ENCODE data around the gene PLEKHH1. TPM values are rescaled to one million over a fixed set of nuclear protein-coding genes. Genes with fewer than 3 reads are reported as not detected.

PLEKHH1 gene
- total and polyA plus RNA-seq, 9 of the 15 experiments (the other 6 are each of a cell fraction or from before 2014, with no cell fraction given): 0.76 to 5.9 (median 2.9) TPM

DNA sequence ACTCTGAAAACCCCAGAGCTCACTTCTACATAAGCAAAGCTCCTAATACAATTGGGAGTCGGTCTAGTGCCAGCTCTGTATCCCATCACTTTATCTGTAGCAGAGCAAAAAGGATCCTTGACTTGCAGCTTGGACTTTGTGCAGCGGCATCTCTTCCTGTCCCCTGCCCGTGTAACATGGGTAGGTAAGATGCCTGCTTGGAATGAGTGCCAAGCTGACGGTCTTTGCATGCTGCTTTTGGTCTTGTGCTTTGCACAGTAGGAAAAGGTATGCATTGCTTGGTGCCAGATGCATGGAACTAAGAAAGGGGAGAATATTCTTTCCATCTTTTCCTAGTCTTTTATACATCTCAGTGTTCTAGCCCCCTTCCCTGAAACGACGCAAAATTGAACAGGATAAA, 6.9 kb upstream of the PLEKHH1 start:
- in situ Hi-C loops (cut with MboI): loop anchor here (5.0 kb wide), 1 partner anchor 41 kb away; no protein-coding TSS in a partner anchor

More for the DNA sequence above, 6.9 kb upstream of the PLEKHH1 start:
- CTCF ChIA-PET (ENCODE audit: low intra/inter-chr PET ratio): interaction anchor here (0.6 to 1.5 kb wide), 3 partner anchors 45 to 1060 kb away, joined by 3 to 5 read pairs (median 3); no protein-coding TSS in a partner anchor
- no TSS peak for BruUV-seq (replicated peaks)
- H3K4me2 ChIP-seq (ENCODE audit: insufficient read depth, low read length): no peak overlapping the region
- FAIRE-seq (no peak), ATAC-seq (no peak), DNase-seq (ENCODE audit: extremely low read depth in 1 of 4, low spot score in 3 of 4) (no peak)
- H3K4me3 ChIP-seq: no peak overlapping the region
- no peaks in the 10 kb centered on the region for H3K9me1 ChIP-seq (ENCODE audit: control insufficient read depth, insufficient read depth, low read length)
- POLR2A ChIA-PET: interaction anchor here (0.6 to 1.0 kb wide), 4 partner anchors 14 to 148 kb away, joined by 3 to 6 read pairs (median 3); partner anchors contain the start of gene PIGH
- H3K9ac ChIP-seq (ENCODE audit: insufficient read depth in 1 of 2, low read depth in 2 of 2, low read length in 2 of 2): no peak overlapping the region
- no peaks in the 10 kb centered on the region for H3K79me2 ChIP-seq (ENCODE audit: control insufficient read depth, insufficient read depth, low read length)
- H3K27ac ChIP-seq (ENCODE audit: extremely low read depth, low read depth, low read length): no peak overlapping the region
- H4K20me1 ChIP-seq (replicated peaks; ENCODE audit: control insufficient read depth, insufficient read depth, low read length): no peaks in the 10 kb centered on the region
- peaks cover 6 to 23% of the 10 kb centered on the region in 2 experiments; a peak in 3 of 5 replicates for H3K27me3 ChIP-seq (ENCODE audit: control insufficient read depth in 2 of 2, insufficient read depth in 2 of 2, low read length in 2 of 2)
- no peaks in the 10 kb centered on the region for H3K9me3 ChIP-seq (replicated peaks; ENCODE audit: control insufficient read depth, insufficient read depth, low read depth, low read length)
- H2AFZ ChIP-seq (ENCODE audit: low read depth, low read length): no peak overlapping the region
- no peaks in the 10 kb centered on the region; a peak in 1 of 5 replicates for H3K4me1 ChIP-seq (replicated peaks in 1 of 2; ENCODE audit: control insufficient read depth in 2 of 2, insufficient read depth in 2 of 2, low read length in 2 of 2)
- no peaks in the 10 kb centered on the region for H3K36me3 ChIP-seq (ENCODE audit: control insufficient read depth, insufficient read depth, low read length)
- TF ChIP-seq ILF3 (IDR thresholded peaks at IDR 0.05; ENCODE audit: borderline replicate concordance): no peak
- no peak for TF ChIP-seq POLR2A (conservative IDR thresholded peaks at IDR 0.05)
- TF ChIP-seq TFE3 (CRISPR knock-in tag; IDR thresholded peaks at IDR 0.05): no peak
- no peak for TF ChIP-seq CHD4 (IDR thresholded peaks at IDR 0.05; ENCODE audit: insufficient read depth, insufficient replicate concordance, low read depth, low read length, poor library complexity, severe bottlenecking)
- intact Hi-C loops (cut with micrococcal nuclease): loop anchor here (1.0 kb wide), 3 partner anchors 30 to 178 kb away; no protein-coding TSS in a partner anchor
- 48% methylated on average over 5 of the region's 6 CpGs for WGBS (ENCODE audit: insufficient coverage, low coverage, missing lambda C conversion rate)

Data from K562 (cell line).